NB4 (cell line): ENCODE measurements around the gene SNAI3.

ENCODE experiments used
- DNase-seq: peaks from one replicate; pipeline ENCODE4 v3.0.0; 2010; ENCODE audit warnings: low read depth
- H3K4me3 ChIP-seq: one replicate; pipeline ENCODE4 v1.5.1; 2011; ENCODE audit warnings: mild to moderate bottlenecking, low read depth, low read length, moderate library complexity
- MAX ChIP-seq: IDR thresholded peaks from 2 replicates; pipeline ENCODE4 v1.6.1; 2011; ENCODE audit warnings: low read depth, low read length
- MYC ChIP-seq: IDR thresholded peaks from 2 replicates; pipeline ENCODE4 v1.6.1; 2011; ENCODE audit warnings: low read depth, low read length
- POLR2A ChIP-seq: IDR thresholded peaks from 2 replicates; pipeline ENCODE4 v1.6.1; 2011; ENCODE audit warnings: mild to moderate bottlenecking; ENCODE audit not compliant: insufficient read length; ENCODE audit errors: extremely low read depth
- TF ChIP-seq, protein P1 (sequence below): IDR thresholded peaks from one replicate; pipeline ENCODE4 v1.5.1; 2012; ENCODE audit warnings: low read depth, low read length

Gene SNAI3

DNA sequence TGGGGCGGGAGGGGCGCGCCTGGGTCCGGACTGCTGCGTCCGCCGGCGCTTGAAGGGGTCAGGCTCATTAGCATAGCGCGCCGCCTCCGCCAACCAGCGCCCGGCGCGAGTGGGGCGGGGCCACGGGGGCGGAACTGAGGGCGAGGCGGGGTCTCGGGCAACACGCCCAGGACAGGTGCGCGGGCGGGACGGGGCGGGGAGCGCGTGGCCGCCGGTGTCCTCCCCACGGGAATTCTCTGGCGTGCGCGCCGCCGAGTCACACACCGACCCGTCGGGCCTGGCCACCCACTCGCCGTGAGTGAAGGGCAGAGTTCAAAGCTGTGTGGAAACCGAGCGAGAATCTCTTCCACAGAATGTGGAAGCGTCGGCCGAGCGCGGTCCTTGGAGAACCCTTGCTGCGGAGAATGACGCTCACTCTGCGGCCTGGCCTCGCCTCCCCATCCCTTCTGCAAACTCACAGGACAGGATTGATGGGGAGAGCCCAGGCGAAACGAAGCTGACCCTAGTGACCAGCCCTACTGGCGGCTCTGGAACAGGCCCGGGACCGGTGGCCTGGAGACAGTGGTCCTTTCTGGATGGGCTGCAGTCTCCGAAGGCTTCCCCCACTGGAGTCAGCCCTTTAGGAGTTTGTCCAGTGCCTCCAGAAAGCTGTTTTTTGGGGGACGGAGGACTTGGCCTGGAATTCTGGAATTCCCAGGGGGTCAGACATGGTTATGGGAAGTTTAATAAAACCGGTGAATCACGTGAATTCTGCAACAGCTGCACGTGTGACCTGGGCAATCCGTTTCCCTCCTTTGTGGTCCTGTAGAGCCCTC is at the start of gene SNAI3:
Gene SNAI3 (minus strand): TSS at position 69 of the 815 bp plus-strand sequence. CDS start 101 bp downstream, outside the sequence.
- TF ChIP-seq MAX (no peak), POLR2A (no peak), MYC (no peak)
- TF ChIP-seq, protein P1, sequence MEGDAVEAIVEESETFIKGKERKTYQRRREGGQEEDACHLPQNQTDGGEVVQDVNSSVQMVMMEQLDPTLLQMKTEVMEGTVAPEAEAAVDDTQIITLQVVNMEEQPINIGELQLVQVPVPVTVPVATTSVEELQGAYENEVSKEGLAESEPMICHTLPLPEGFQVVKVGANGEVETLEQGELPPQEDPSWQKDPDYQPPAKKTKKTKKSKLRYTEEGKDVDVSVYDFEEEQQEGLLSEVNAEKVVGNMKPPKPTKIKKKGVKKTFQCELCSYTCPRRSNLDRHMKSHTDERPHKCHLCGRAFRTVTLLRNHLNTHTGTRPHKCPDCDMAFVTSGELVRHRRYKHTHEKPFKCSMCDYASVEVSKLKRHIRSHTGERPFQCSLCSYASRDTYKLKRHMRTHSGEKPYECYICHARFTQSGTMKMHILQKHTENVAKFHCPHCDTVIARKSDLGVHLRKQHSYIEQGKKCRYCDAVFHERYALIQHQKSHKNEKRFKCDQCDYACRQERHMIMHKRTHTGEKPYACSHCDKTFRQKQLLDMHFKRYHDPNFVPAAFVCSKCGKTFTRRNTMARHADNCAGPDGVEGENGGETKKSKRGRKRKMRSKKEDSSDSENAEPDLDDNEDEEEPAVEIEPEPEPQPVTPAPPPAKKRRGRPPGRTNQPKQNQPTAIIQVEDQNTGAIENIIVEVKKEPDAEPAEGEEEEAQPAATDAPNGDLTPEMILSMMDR: no peak
- DNase-seq: peak; percentile 96
- peak within 1 kb of the TSS; percentile 75 for H3K4me3 ChIP-seq

- TF ChIP-seq POLR2A (no peak), MAX (no peak), MYC (no peak)
- TF ChIP-seq, protein P1: no peak
- H3K4me3 ChIP-seq: no peak overlapping the region
- no peak for DNase-seq
Observed at GRCh38 chr16:88736088-88736487, 49.8 kb upstream of the SNAI3 start.

GRCh38 chr16:88735616-88736015 is 49.3 kb upstream of the SNAI3 start:
- DNase-seq: no peak
- TF ChIP-seq MAX (no peak), POLR2A (no peak), MYC (no peak)
- TF ChIP-seq, protein P1: no peak
- H3K4me3 ChIP-seq: no peak overlapping the region

DNA sequence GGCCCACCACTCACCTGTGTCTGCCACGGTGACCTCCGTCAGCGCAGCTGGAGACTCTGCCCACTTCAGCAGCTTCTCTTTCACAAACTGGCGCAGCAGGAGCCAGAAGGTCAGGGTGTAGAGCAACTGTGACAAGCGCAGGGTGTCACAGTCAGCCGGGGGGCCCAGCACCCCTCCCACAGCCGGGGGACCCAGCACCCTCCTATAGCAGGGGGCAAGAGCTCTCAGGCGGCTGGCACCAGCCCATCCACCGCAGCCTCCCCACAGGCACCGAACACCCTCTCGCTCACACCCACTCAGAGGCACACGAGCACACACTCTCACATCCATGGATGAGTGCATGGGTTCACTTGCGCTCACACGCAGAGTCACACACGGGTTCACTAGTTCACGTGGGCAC is 48.8 kb upstream of the SNAI3 start:
- no peak overlapping the region for H3K4me3 ChIP-seq
- TF ChIP-seq MAX: no peak
- DNase-seq: no peak

GRCh38 chr16:88734361-88734728 is 48.0 kb upstream of the SNAI3 start:
- TF ChIP-seq, protein P1: no peak
- TF ChIP-seq MAX (no peak), POLR2A (no peak), MYC (no peak)
- no peak overlapping the region for H3K4me3 ChIP-seq
- DNase-seq: no peak

GRCh38 chr16:88733630-88734360 is 47.5 kb upstream of the SNAI3 start:
- no peak for DNase-seq
- no peak for TF ChIP-seq MAX
- TF ChIP-seq POLR2A: no peak
- TF ChIP-seq, protein P1: no peak
- no peak for TF ChIP-seq MYC
- no peak overlapping the region for H3K4me3 ChIP-seq
